Esophagus (tissue), 2 donors: ENCODE data around the gene PTPRM. TPM values are rescaled to one million over a fixed set of nuclear protein-coding genes. Genes with fewer than 3 reads are reported as not detected.

Source experiments
- H3K27ac ChIP-seq, 2 donors: one replicate each; pipeline ENCODE4 v1.5.1; 2013; ENCODE audit warnings: low read depth in 2 of 2, mild to moderate bottlenecking in 2 of 2, inconsistent platforms in 1 of 2, low read length in 1 of 2, moderate library complexity in 1 of 2
- H3K27me3 ChIP-seq, 2 donors: one replicate each; pipeline ENCODE4 v1.6.1; 2013; ENCODE audit warnings: low read length in 2 of 2, control low read depth in 1 of 2, mild to moderate bottlenecking in 1 of 2; ENCODE audit not compliant: insufficient read depth in 2 of 2, control insufficient read depth in 1 of 2
- H3K36me3 ChIP-seq, 2 donors: one replicate each; pipeline ENCODE4 v1.6.1; 2013; ENCODE audit warnings: low read length in 1 of 2; ENCODE audit not compliant: control insufficient read depth in 2 of 2, insufficient read depth in 2 of 2
- H3K4me1 ChIP-seq, 2 donors: one replicate each; pipeline ENCODE4 v1.6.1; 2013; ENCODE audit warnings: low read length in 1 of 2; ENCODE audit not compliant: control insufficient read depth in 2 of 2, insufficient read depth in 2 of 2
- H3K4me3 ChIP-seq, 2 donors: one replicate each; pipeline ENCODE4 v1.5.1; 2013; ENCODE audit warnings: low read length in 2 of 2, mild to moderate bottlenecking in 2 of 2, low read depth in 1 of 2, moderate library complexity in 1 of 2
- H3K9me3 ChIP-seq, 2 donors: one replicate each; pipeline ENCODE4 v1.6.1; 2013; ENCODE audit warnings: mild to moderate bottlenecking in 2 of 2, low read depth in 1 of 2, low read length in 1 of 2, moderate library complexity in 1 of 2; ENCODE audit not compliant: control insufficient read depth in 2 of 2, insufficient read depth in 1 of 2
- WGBS, 2 donors: extraction: QIAGEN DNeasy Blood & Tissue Kit; methylation state at CpG; one replicate each; pipeline ENCODE4 v1.1.7; 2013; 5-methylcytosine and 5-hydroxymethylcytosine counted together
- polyA plus RNA-seq, 2 donors: library from polyadenylated mRNA; stranded (reverse); fragments of 200-250 nt; gene quantifications; one replicate each; pipeline ENCODE4 v1.2.3, GENCODE V29; 2013
- donor health status: healthy with polysubstance abuse.
- donor health status: Bipolar disorder and iron deficiency.

Gene PTPRM
- polyA plus RNA-seq, 2 donors: 6.3 to 10.4 TPM

GRCh38 chr18:8379187-8379941 lies 812.2 kb downstream of the PTPRM start:
- no peaks in the 10 kb centered on the region for H3K4me1 ChIP-seq
- H3K9me3 ChIP-seq: no peaks in the 10 kb centered on the region
- 93 to 94% methylated on average over 19 of the region's 19 CpGs for WGBS, 2 donors
- no peak overlapping the region for H3K27ac ChIP-seq
- no peaks in the 10 kb centered on the region for H3K36me3 ChIP-seq
- H3K27me3 ChIP-seq: no peaks in the 10 kb centered on the region
- no peak overlapping the region for H3K4me3 ChIP-seq

- no peak overlapping the region for H3K4me3 ChIP-seq
- H3K27me3 ChIP-seq: no peaks in the 10 kb centered on the region
Observed at GRCh38 chr18:8380006-8380405, 812.9 kb downstream of the PTPRM start.

DNA sequence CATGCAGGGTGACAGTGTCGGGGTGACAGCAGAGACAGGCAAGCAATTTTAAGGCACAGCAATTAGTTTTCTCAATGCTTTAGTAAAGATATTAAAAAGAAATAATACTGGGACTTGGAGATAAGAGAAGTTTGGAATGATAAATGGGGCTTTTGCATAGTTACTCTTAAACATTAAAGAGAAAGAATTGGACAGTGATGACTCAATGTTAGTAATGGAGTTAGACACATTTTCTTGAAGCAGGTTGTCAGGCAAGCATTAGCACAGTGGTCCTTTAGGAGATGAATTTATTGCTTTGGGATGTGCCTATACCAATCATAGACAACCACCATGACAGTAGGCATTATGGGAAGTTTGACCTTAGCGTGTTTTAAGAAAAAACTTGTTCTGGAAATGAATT lies 813.8 kb downstream of the PTPRM start:
- no peaks in the 10 kb centered on the region for H3K27me3 ChIP-seq
- H3K36me3 ChIP-seq: no peaks in the 10 kb centered on the region
- no peaks in the 10 kb centered on the region for H3K9me3 ChIP-seq
- no peaks in the 10 kb centered on the region for H3K4me1 ChIP-seq
- H3K27ac ChIP-seq: no peak overlapping the region
- no peak overlapping the region for H3K4me3 ChIP-seq
- WGBS, 2 donors: 88 to 96% methylated on average over 2 of the region's 2 CpGs

More at GRCh38 chr18:8380006-8380405, 812.9 kb downstream of the PTPRM start:
- Histone ChIP-seq H3K9me3 (no peaks in the 10 kb centered on the region), H3K4me1 (no peaks in the 10 kb centered on the region), H3K27ac (no peak overlapping the region), H3K36me3 (no peaks in the 10 kb centered on the region)
- WGBS, 2 donors: 90 to 91% methylated on average over 2 of the region's 2 CpGs

DNA sequence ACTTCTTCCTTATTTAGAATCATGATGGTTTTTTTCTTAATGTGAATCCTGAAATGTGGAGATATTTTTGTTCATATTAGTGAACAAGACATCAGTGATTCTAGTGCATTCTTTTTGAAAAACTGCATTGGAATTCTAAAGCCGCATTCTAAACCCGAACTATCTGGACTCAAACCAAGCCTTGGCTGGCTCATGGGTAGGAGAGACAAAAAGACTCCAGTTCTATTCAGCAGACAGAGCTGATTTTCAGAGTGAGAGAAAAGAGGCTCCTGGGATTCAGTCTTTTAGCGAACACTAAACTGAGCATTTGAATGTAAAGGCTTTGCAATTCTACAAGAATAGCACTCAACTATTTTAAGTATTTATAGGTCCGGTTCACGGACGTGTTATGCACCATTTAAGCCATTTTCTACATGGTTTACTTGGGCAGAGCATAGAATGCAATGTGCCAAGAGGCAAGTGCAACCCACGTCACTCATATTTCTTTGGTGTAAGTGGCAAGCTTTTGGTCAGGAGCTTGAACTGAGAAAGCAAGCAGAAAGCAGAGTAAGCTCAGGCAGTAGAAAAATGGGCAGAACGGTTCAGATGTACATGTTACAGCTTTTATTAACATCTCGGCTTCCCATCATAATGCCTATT lies 814.8 kb downstream of the PTPRM start:
- no peaks in the 10 kb centered on the region for H3K9me3 ChIP-seq
- H3K36me3 ChIP-seq: no peaks in the 10 kb centered on the region
- H3K27me3 ChIP-seq: no peaks in the 10 kb centered on the region
- 58 to 80% methylated on average over 9 of the region's 9 CpGs for WGBS, 2 donors
- no peak overlapping the region for H3K27ac ChIP-seq
- H3K4me1 ChIP-seq: no peaks in the 10 kb centered on the region
- no peak overlapping the region for H3K4me3 ChIP-seq

GRCh38 chr18:8385400-8385799 lies 818.3 kb downstream of the PTPRM start:
- no peaks in the 10 kb centered on the region for H3K27me3 ChIP-seq
- H3K27ac ChIP-seq: no peak overlapping the region
- WGBS, 2 donors: 88 to 91% methylated on average over 4 of the region's 4 CpGs
- H3K4me1 ChIP-seq: no peaks in the 10 kb centered on the region
- no peaks in the 10 kb centered on the region for H3K9me3 ChIP-seq
- H3K36me3 ChIP-seq: no peaks in the 10 kb centered on the region
- no peak overlapping the region for H3K4me3 ChIP-seq

GRCh38 chr18:8386669-8387380 lies 819.7 kb downstream of the PTPRM start:
- Histone ChIP-seq H3K27ac (no peak overlapping the region), H3K4me3 (no peak overlapping the region), H3K36me3 (no peaks in the 10 kb centered on the region), H3K4me1 (no peaks in the 10 kb centered on the region), H3K27me3 (no peaks in the 10 kb centered on the region), H3K9me3 (no peaks in the 10 kb centered on the region)
- WGBS, 2 donors: 82 to 84% methylated on average over 12 to 13 of the region's 13 CpGs

DNA sequence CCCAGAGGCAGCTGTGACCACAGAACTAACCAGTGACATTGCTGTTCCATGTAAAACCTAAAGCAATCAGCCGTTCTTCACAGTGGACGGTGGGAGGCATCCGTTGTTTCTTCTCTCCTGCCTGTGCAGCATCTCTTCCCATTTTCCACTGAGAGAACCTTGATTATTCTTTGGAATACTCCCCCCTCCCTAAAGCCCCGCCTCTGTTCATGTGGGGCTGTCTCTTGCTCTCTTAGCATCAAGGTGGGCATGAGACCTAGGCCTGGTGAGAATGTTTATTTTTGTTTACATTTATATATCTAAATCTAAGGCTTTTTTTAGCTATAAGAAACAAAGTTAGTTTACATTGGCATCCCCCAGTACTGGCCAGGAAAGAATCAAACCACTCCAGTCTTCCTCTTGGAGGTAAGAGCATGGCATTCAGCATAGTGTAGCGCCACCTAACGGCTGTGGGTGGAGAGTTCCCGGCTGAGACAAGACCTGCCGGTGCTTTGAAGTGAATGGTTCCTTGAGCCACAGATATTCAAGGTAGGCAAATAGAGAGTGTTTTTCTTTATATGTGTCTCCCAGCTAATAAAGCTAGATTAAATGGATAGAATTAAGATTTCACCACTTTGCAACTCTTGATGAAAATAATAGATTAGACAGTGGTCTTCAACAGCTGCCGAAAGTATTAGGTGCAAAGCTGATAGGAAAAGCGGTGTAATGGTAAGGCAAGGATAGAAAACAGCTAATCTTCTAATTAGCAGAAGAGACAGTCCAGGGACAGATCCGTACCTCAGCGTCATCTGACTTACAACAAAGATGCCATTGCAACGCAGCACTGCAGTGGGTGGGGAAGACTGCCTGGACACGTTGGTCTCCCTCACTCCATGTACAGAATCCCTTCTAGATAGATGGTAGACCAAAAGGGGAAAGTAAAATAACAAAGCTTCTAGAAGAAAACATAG lies 822.5 kb downstream of the PTPRM start:
- WGBS, 2 donors: 70 to 71% methylated on average over 14 of the region's 14 CpGs

DNA sequence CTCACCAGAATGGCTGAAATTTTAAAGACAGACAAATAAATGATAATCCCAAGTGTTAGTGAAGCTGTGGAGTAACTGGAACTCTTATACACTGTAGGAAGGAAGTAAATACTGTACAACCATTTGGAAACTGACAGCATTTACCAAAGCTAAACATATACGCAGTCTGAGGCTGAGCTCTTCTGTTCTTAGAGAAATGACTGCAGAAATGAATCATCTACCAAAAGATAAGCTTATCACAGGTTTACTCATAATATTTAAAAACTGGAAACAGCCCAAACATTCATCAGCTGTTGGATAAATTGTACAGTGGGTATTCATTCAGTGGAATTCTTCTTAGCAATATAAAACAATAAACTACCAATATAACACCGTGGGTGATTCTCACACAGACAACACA lies 824.0 kb downstream of the PTPRM start:
- H3K9me3 ChIP-seq: no peaks in the 10 kb centered on the region
- H3K4me3 ChIP-seq: no peak overlapping the region
- no peaks in the 10 kb centered on the region for H3K27me3 ChIP-seq
- peaks cover 0 to 5% of the 10 kb centered on the region in 2 donors for H3K36me3 ChIP-seq
- no peaks in the 10 kb centered on the region for H3K4me1 ChIP-seq
- WGBS, 2 donors: 61 to 69% methylated on average over 2 of the region's 2 CpGs
- H3K27ac ChIP-seq: no peak overlapping the region

More for the DNA sequence above, 822.5 kb downstream of the PTPRM start:
- no peaks in the 10 kb centered on the region for H3K9me3 ChIP-seq
- H3K27me3 ChIP-seq: no peaks in the 10 kb centered on the region
- H3K36me3 ChIP-seq: peaks cover 0 to 5% of the 10 kb centered on the region in 2 donors
- H3K4me3 ChIP-seq: no peak overlapping the region
- no peaks in the 10 kb centered on the region for H3K4me1 ChIP-seq
- no peak overlapping the region for H3K27ac ChIP-seq

- Histone ChIP-seq H3K4me1 (no peaks in the 10 kb centered on the region), H3K27ac (no peak overlapping the region), H3K4me3 (no peak overlapping the region), H3K9me3 (no peaks in the 10 kb centered on the region), H3K36me3 (peaks cover 0 to 8% of the 10 kb centered on the region in 2 donors), H3K27me3 (no peaks in the 10 kb centered on the region)
- 90 to 97% methylated on average over 7 of the region's 7 CpGs for WGBS, 2 donors
Observed at GRCh38 chr18:8396254-8396653, 829.1 kb downstream of the PTPRM start.
